AG10803 (cell line): ENCODE data around the gene RGCC.

Experiments
- DNase-seq: peaks from one replicate; pipeline ENCODE4 v3.0.0; 2010; ENCODE audit warnings: low read depth
- H3K4me3 ChIP-seq: 2 replicates; pipeline ENCODE4 v1.5.1; 2011; ENCODE audit warnings: mild to moderate bottlenecking, low read length, control low read depth
- TF ChIP-seq, protein P1 (sequence below): conservative IDR thresholded peaks from 2 replicates; pipeline ENCODE4 v1.5.1; 2011; ENCODE audit warnings: mild to moderate bottlenecking, low read length, control low read depth, inconsistent platforms

The RGCC gene

DNA sequence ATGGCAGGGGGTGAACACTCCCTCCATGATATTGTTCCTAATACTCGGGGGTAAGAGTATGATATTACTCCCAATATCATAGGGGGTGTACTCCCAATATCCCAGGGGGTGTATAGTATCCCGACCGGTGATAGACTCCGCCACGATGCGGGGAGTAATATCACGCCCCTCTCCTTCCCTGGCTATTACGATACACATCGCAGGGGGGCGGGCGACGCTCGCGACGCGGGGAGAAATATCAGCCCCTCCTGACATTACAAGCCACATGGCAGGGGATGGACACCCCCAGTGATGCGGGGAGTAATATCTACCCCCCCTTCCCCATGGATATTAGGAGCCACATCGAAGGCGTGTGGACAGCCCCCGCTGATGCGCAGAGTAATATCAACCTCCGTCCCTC, 3.2 kb upstream of the RGCC start:
- DNase-seq = no peak
- no peak overlapping the region for H3K4me3 ChIP-seq
- TF ChIP-seq, protein P1, sequence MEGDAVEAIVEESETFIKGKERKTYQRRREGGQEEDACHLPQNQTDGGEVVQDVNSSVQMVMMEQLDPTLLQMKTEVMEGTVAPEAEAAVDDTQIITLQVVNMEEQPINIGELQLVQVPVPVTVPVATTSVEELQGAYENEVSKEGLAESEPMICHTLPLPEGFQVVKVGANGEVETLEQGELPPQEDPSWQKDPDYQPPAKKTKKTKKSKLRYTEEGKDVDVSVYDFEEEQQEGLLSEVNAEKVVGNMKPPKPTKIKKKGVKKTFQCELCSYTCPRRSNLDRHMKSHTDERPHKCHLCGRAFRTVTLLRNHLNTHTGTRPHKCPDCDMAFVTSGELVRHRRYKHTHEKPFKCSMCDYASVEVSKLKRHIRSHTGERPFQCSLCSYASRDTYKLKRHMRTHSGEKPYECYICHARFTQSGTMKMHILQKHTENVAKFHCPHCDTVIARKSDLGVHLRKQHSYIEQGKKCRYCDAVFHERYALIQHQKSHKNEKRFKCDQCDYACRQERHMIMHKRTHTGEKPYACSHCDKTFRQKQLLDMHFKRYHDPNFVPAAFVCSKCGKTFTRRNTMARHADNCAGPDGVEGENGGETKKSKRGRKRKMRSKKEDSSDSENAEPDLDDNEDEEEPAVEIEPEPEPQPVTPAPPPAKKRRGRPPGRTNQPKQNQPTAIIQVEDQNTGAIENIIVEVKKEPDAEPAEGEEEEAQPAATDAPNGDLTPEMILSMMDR = no peak

DNA sequence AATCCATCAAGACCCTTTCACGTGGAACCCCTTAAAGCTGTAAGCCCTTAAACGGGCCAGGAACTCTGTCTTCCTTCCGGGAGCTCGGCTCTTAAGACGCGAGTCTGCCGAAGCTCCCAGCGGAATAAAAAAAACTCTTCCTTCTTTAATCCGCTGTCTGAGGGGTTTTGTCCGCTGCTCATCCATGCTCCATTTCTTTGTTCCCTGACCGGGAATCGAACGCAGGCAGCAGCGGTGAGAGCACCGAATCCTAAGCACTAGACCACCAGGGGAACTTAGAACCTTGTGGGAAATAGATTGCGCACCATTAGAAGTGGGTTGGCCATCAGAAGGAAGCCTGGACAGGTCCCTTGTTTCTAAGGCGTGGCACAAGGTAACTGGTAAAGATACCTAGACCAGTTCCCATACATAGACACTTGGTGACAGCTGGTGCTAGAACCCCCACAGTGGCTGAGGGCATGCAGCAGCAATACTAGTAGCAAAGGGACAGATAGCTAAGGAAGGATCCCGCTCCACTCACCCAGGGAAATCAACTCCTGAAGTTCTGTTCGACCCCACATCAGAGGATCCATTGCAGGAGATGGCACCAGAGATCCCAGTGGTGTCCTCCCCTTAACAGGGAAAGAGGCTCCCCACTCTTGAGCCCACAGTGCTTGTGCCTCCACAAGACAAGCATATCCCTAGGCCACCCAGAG, 1.5 kb upstream of the RGCC start:
- TF ChIP-seq, protein P1 = no peak
- no peak overlapping the region for H3K4me3 ChIP-seq
- no peak for DNase-seq

DNA sequence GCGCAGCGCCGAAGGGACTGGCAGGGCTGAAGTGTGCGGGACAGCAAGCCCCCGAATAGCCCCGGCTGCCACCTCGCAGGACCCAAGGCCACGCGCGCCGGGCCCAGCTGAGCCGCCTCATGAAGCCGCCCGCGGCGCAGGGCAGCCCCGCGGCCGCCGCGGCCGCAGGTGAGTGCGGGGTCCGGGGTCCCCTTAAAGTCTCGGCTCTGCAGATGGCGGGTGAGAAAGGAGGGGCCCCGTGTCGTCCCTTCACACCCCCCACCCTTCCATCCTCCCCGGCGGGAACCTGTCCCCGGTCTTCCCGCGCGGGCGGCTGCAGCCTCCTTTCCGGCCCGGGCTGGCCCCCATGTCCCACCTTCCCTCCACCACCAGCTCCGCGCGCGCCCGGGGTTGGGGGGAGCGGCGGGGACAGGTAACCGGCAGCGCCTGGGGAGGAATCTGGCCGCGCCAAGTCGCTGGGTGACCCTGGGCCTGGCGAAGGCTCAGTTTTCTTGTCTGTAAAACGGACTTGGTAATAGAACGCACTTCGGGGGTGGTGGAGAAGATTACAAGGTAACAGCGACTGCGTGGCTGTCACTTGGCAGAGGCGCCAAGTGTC, 338 bp downstream of the RGCC start:
- peak overlapping the region; percentile 67 for H3K4me3 ChIP-seq
- TF ChIP-seq, protein P1 = no peak
- no peak for DNase-seq

DNA sequence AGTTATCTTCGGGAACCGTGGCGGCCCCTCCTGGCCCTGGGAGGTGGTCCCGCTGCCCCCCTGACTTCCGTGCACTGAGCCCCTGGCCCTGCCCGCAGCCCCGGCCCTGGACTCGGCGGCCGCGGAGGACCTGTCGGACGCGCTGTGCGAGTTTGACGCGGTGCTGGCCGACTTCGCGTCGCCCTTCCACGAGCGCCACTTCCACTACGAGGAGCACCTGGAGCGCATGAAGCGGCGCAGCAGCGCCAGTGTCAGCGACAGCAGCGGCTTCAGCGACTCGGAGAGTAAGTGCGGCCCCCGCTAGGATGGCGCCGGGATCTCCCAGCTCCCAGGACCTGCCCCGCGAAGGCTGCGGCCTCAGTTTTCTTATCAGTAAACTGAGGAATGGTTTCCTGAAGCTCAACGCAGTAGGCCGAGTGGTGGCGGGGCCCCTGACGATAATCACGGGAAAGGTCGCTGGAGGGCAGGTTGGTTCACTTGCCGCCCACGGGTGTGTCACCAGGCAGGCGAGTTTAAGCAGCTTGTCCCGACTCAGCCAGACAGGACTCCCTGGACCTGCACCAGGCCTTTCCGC, 924 bp downstream of the RGCC start:
- DNase-seq = no peak
- peak overlapping the region; percentile 67 for H3K4me3 ChIP-seq
- TF ChIP-seq, protein P1 = no peak

DNA sequence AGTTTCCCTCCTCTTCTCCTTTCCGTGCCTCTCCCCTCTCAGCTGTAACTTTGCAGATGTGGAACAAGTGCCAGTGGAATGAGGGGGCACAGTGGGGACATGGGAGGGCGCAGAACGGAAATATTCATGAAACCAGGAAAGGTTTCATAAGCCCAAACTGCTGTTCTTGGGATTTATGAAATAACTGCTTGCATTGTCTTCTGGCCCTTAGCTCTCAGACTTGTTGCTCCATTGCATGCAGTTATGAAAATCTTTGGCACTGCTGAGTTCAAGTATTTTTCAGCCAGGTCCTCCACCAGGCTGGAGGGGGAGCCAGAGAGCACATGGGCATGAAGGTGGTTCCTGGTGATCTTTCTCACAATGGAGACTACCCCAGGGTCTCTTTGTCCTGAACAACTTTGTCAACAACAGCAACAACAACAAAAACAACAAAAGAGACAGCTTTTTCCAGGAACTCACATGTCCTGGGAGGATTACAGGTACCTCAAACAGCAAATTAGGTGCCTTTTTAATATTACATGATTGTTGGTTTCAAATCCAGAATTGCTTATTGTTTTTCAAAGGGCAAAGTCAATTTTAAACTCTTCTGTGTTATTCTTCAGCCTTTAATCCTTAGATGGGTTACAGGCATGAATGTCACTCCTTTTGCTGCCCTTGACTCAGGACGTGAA, 1.5 kb downstream of the RGCC start:
- peak; percentile 78 for DNase-seq
- TF ChIP-seq, protein P1 = peak; percentile 87
- peak overlapping the region; percentile 67 for H3K4me3 ChIP-seq

DNA sequence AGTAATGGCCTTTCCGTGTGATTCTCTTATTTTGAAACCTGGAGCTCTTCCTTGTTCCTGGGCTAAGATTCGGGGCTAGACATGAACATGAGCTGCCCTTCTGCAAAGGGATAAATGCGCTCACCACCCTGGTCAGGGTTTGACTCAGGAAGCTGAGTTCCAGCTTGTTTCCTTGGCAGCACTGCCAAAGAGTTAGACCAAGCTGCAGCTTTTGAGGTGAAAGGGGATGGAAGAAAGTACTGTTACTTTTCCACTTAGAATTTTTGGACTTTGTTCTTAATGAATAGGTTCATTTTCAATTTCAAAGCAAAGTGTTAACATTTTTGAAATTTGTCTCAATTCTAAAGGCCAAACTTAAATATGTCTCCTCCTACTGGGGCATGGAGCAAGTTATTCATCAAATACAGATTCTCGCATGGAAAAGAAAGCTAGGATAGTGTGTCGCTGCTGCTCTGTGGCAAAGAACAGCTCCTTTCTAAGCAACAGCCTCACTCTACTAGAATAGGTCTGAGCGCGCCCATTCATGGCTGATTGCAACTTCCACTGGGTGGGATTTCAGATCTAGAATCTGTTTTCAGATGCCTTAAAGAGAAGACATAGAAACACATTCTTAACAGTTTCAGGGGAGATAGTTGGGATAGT, 2.2 kb downstream of the RGCC start:
- no peak for DNase-seq
- H3K4me3 ChIP-seq = peak overlapping the region; percentile 67
- TF ChIP-seq, protein P1 = no peak
